GM18517 (cell line): ENCODE data around the gene NFATC2.
A peak's percentile ranks its signal among the peaks of the same experiment; 100 is the strongest.
"Not testable (repeated sequence)": the region's sequence is repeated elsewhere in the genome, so short reads cannot be mapped to it uniquely, and the experiment has no call there.

Experiments used
- ATAC-seq: cut with Tn5 transposase; IDR thresholded peaks from one replicate; pipeline ENCODE4 v1.9.1; 2021; ENCODE audit warnings: mild to moderate bottlenecking, moderate library complexity; ENCODE audit not compliant: unreplicated experiment

Gene NFATC2

DNA sequence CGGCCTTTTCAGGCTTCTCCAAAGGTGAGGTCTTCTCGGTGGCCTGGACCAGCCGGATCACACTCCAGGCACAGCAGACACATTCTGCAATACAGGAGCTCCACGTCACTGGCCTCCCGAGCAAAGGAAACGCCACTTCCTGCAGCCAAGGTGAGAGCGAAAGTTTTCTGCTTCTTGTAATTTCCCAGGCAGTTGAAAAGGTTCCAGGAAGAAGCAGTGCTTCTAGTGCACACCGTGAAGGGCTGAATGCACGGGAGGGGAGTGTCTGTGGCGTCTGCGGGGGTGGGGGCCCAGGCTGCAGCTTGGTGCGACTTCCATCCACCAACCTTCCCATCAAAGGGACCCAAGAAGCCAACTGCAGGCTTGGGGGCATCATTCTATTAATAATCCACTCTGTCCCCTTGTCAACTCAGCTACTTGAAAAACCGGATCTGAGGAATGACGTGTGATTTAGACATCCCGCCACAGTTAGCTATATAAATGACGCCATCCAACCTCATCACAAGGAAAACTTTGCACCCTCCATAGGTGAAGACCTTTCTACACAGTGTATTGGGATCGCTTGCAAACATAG is 61.1 kb downstream of the NFATC2 start:
- no peak for ATAC-seq

DNA sequence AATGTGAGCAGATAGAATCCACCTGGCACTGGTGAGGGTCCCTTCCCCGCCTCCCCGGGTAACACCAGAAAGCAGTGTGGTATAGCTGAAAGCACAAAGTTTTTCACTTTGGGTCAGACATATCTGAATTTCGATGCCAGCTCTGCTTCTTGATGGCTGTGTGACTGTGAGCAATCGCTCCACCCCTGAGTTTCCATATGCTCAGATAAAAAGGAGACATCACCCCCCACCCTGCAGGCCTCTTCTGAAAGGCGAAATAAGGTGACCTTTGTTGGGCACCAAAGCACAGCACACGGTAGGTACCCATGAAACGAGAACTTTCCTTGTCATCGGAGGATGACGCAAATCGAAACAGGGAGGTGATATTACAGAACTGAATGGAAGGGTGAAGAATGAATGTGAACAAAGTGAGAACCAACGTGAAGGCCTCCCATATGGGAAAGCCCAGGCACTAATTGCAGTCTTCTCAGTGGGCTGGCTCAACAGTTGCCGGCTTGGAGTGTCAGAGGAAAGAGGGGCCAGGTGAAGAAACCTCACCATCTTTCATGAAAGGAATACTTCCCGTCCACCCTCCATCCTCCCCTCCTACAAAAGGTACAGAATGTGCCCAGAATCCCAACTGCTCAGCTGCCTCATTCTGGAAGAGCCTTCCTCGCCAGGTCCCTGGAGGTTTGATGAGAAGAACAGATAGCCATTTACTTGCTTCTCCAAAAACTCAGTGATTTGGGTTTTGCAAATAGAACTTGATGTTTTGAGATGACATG is 61.8 kb downstream of the NFATC2 start:
- peak; percentile 86 for ATAC-seq

DNA sequence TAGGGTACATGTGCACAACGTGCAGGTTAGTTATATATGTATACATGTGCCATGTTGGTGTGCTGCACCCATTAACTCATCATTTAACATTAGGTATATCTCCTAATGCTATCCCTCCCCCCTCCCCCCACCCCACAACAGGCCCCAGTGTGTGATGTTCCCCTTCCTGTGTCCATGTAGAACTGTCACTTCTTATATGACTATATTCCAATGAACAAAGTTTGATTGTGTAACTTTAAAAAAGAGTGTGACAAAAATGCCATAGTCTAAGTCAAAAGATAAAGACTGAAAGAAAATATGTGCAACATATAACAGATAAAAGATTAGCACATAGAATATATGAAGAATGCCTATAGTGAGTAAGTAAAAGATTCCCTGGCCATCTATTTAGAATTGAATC is 66.4 kb downstream of the NFATC2 start:
- not testable (repeated sequence) for ATAC-seq

DNA sequence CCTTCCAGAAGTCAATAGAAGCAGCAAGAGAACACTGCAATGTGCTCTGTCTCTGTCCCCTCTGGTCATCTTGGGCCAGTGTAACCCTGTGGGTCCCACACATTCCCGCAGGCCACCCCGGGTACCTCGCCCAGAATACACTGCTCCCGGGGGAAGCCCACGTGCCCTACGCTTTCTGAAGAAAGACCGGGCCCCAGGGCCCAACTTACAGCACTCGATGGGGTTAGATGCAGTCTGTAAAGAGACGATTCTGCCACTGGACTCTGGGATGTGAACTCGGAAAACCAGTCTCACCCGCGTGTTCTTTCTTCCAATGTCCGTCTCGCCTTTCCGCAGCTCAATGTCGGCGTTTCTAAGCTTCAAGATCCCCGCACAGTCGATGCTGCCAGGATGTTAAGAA is 68.7 kb downstream of the NFATC2 start:
- no peak for ATAC-seq

DNA sequence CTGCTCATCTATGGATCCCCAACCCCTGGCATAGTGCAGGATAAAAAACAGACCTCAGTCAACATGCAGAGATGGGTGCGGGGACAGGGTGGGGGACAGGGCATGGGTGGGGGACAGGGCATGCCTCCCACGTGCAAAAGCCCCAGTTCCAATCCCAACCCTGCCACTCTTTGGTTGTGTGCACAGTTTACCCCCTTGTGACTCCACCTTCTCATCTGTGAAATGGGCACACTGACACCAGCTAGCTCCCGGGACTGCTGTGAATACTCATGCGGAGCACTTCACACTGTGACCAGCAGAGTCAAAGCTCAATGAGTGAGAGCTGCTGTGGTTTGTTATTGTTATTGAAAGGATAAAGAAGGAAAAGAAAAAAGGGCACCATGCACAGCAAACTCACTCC is 69.3 kb downstream of the NFATC2 start:
- ATAC-seq = no peak

DNA sequence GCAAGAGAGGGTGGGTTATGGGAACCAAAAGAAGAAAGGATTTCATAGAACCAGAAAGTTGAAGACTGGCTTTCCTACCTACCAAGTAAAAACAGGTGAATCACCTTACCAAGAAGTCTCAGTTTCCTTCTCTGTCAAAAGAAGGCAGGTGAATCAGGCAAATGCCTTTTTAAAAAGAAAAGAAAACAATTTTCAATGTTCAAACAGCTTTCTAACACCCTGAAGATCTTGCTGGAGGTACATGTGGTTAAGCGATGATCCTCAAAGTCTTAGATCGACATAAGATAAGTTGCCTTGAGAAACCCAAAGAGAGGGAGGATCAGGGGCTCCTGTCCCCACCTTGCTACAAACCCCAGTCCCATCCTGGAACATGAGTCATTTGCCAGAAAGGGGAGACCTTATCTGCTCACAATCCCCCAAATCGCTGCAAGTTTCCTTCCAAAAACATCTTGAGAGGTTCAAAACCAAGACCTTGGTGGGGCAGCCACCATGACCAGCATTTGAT is 71.6 kb downstream of the NFATC2 start:
- no peak for ATAC-seq

DNA sequence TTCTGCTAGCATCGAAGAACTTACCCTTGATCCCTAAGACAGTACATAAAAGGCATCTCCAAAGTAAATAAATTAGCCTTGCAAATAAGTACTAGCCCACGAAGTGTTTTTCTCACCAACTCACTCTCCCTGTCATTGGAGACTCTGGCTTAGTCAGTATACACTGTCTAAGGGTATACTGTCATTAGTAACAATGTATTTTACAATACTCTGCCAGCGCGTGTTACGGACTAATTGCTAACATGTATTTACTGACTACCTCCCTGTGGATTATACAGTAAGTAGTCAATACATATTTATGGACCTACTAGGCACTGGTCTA is 72.1 kb downstream of the NFATC2 start:
- no peak for ATAC-seq

DNA sequence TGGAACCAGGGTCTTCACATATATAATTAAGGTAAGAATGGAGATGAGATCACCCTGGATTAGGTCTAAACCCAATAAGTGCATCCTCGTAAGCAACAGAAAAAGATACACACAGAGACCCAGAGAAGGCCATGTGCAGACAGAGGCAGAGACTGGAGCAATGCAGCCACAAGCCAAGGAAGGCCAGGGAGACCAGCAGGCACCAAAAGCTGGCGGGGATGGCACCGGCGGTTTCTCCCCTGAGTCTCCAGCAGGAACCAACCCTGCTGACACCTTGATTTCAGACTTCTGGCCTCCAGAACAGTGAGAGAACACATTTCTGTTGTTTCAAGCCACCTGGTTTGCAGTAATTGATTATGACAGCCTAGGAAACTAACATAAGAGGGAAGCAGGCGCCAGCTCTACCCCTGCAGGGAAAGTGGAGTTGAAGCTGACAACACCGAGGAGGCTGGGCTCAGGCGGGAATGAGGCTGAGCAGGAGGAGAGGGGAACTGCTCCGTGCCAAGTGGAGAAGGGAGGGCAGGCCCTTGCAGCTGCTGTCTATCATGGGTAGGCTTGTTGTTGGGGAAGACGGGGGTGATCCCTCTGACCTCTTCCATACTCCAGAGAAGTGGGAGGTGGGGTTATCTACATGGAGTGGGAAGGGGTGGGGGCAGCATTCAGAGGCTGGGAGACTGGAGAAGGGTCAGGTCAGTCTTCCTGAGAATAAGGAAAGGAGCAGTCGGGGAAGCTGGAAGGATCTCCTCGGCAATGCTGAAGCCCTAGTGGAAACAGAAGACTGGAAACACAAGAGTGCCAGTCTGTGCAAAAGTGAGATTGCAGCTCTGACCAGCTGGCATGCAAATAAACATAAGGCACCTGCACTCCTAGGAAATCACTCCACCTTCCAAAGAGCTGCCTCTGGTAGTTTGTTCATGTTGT is 72.7 kb downstream of the NFATC2 start:
- ATAC-seq = no peak

DNA sequence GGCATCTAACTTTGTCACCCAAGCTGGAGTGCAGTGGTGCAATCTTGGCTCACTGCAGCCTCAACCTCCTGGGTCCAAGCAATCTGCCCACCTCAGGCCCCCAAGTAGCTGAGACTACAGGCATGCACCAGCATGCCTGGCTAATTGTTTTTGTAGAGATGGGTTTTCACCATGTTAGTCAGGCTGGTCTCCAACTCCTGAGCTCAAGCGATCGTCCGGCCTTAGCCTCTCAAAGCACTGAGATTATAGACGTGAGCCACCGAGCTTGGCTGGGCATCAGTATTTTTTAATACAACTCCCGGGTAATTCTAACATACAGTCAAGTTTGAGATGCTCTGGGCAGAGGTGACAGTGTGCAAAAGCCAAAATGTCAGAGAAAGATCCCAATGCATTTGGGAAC is 73.5 kb downstream of the NFATC2 start:
- no peak for ATAC-seq

DNA sequence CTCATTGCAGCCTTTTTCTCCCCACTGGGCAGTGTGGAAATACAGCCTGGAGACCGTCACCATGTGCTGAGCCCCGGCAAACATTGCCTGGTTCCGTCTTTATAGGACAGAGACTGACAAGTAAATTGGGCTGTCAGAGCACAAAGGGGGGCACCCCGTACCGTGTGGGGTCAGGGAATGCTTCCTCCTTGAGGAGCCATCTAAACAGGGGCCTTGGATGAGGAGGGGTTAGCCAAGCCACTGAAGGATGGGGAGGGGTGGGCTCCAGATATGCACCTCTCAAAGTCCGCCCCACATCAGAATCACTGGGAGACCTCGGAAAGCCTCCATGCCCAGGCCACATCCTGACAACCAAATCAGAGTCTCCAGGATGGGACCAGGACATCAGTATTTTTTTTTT is 73.9 kb downstream of the NFATC2 start:
- no peak for ATAC-seq

DNA sequence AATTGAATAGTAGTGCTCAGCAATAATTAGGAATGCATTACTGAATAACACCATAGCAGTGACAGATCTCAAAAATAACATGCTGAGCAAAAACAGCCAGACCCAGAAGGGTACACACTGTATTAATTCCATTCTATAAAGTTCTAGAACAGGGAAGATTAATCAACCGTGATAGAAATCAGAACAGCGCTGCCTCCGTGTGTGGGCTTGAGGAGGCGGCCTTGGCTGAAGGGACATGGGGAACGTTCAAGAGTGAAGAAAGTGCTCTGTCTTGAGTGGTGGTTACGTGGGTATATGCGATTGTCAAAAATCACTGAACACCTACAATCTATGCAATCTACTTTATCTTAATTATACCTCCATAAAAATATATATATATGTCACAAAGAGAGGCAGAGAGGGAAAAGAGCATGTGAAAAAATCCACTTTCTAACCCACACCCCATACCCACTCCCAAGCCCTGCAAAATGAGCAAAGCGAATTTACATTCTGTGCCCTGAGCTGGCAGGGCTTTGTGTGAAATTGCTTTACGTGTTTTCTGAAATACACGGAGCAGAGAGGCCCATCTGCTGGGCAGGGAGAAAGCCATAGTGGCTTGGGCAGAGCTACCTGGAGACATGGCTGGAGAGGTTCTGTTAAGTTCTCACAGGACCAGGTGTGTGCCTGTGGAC is 74.4 kb downstream of the NFATC2 start:
- ATAC-seq = no peak

DNA sequence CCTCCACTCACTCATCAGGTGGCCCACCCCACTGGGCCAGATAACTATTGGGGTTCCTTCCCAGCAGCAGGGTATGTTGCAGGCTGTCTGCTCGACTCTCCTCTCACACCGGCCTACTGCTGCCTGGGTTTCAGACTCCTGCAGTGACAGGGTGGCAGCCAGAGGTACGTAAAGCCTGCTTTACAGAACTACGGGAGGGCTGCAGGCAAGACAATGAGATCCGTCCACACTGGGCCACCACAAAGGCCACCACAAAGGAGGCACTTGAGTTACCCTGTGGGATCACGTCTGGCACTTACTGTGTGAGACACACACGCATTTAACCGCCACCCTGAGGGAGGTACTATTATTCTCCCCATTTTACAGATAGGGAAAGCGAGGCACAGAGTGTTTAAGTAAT is 78.5 kb downstream of the NFATC2 start:
- no peak for ATAC-seq

DNA sequence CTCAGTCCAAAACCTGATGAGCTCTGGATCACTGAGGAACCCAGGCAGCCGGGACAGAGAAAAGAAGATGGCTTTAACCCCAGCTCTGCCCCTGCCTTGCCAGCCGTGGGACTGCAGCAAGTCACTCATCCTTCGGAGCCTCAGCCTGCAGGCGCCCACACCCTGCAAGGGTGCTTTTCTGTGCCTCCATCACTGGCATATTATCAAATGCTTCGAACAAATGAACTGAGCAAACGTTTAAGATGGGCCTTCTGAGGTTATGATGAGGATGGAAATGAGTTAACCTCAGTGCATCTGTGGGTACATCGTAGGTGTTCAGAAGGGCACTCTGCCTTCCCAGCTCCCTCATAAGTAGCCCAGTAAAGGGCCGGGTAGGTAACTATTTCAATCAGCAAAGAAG is 79.0 kb downstream of the NFATC2 start:
- ATAC-seq = no peak

DNA sequence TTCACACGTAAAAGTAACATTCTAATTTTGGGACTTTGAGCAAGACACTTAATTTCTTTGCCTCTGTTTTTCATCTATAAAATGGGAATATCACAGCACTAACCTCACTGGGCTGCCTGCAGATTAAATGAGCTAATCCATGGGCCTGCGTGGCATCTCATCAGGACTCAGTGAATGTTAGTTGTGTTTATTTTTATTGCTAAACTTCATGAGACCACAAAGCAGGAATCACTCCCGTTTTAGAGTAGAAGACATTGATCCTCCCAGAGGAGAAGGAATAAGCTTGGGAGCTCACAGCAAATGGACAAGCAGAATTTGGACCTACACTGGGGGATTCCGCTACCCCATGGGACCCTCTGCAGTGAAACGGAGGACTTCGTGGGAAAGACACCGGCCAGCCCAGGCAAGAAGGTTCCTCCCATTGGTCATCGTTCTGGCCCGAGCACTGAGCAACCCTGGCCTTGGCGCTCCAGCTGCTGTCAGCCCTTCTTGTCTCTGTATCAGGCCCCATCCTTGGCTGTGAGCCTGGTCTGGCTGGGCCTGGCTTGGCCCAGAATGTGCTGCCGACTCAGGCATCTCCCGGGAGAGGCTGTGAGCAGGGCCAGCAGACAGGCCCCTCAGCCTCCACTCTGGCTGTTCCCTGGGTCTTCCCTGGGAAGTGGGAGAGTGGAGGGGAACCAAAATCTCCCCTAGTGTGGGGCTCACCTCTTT is 79.8 kb downstream of the NFATC2 start:
- ATAC-seq = no peak

DNA sequence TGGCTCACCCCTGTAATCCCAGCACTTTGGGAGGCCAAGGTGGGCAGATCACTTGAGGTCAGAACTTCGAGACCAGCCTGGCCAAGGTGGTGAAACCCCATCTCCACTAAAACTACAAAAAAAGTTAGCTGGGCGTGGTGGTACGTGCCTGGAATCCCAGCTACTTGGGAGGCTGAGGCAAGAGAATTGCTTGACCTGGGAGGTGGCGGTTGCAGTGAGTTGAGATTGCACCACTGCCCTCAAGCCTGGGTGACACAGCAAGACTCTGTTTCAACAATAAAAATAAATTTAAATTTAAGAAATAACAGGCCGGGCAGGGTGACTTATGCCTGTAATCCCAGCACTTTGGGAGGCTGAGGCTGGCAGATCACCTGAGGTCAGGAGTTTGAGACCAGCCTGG is 80.7 kb downstream of the NFATC2 start:
- ATAC-seq = not testable (repeated sequence)

DNA sequence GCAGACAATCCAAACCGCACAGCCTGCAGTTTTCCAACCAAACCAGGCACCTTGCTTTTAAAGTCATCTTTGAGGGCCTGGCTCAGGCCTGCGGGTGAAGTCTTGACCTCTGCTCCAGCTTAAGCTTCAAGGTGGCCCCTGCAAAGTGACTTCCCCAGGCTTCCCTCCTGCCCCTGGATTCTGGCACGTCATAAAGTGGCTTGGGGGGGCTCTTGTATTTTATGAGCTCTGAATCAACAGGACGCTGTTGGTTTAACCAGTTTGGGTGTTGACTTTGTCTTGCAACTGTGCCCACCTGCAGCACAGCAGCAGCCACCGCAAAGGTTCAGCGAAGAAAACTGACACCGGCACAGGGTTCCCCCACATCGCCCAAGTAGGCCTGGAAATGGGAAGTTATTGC is 81.2 kb downstream of the NFATC2 start:
- ATAC-seq = peak; percentile 26

DNA sequence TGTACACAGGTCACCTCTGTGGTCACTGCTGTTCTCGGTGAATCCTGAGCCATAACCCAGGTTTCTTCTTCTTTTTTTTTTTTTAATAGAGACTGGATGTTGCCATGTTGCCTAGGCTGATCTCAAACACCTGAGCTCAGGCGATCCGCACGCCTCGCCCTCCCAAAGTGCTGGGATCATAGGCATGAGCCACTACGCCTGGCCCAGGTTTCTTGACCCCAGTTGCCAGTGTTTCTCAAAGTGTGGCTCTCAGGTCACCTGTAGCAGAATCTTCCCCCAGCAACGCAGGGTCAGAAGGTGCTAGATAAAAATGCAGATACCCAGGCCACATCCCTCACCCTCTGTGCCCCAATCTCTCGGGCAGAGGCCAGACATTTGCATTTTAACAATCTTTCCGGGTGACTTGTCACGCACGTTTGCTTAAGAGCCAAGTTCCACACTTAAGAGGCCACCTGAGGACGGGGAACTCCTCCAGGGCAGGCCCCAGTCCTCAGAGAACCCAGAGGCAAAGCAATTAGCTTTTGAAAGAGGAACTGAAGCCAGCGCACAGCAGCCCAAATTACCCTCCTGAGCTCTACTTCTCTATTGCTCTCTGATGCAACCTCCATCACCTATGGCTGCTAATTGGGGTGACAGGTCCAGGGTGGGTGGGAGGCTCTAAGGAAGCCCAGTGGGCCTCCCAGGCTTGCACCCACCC is 81.8 kb downstream of the NFATC2 start:
- peak; percentile 97 for ATAC-seq

DNA sequence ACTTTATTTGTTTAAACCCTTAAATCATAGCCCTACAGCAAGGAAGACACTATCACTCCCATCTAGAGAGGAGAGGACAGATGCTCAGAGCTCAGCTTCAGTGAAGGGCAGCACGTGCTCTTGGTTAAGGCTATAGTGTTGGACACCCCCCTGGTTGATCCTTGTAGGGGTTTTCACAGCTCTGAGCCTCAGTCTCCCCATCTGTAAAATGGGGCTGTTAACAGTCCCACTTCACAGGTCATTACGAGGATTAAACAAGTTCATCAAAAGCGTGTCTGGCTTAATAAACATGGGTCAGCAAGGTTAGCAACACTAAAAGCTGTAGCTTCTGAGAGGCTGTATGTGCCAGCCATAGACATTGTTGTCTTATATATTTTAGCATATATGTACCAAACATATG is 82.4 kb downstream of the NFATC2 start:
- no peak for ATAC-seq

DNA sequence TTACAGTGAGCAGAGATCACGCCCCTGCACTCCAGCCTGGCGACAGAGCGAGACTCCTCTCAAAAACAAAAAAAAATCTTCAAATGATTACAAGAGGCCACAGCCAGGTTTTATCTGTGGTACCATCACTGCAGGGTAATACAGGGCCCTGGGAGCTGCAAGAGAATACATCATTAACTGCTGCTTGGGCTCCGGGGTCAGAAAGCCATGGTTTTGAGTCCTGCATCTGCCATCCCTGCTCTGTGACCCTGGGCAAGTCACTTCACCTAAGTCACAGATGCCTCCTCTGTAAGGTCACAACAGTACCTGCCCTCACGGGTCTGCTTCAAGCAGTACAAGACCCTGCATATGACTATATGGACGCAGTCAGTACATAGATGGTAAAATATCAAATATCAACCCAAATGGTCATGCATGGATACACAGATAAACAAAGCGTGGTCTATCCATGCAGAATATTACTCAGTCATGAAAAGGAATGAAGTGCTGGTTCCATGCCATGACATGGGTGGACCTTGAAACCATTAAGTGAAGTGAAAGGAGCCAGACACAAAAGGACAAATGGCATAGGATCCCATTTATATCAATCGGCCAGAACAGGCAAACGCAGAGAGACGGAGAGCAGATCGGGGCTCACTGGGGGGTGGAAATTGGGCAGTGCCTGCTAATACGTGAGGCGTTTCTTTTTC is 83.6 kb downstream of the NFATC2 start:
- no peak for ATAC-seq
